NT2/D1 (cell line): ENCODE measurements around the gene LMNTD2.

ENCODE experiments used
- SUZ12 ChIP-seq: IDR thresholded peaks from 2 replicates; pipeline ENCODE4 v1.6.1; 2011; ENCODE audit not compliant: insufficient read length, insufficient read depth; ENCODE audit errors: extremely low read depth
- YY1 ChIP-seq: IDR thresholded peaks from 2 replicates; pipeline ENCODE4 v1.6.1; 2011; ENCODE audit not compliant: insufficient read length, insufficient read depth
- ZNF274 ChIP-seq: IDR thresholded peaks from 2 replicates; pipeline ENCODE4 v1.6.1; 2011; ENCODE audit warnings: mild to moderate bottlenecking, low read depth, low read length

- no peak for TF ChIP-seq YY1
- no peak for TF ChIP-seq ZNF274
- no peak for TF ChIP-seq SUZ12
These were observed 39.3 kb downstream of the LMNTD2 start for GRCh38 chr11:521177-521688.
